GM19023 (cell line): ENCODE results near the gene FAHD1.
"Not testable (repeated sequence)": the region's sequence is repeated elsewhere in the genome, so short reads cannot be mapped to it uniquely, and the experiment has no call there.

Experiments
- ATAC-seq: cut with Tn5 transposase; IDR thresholded peaks from one replicate; pipeline ENCODE4 v1.9.1; 2021; ENCODE audit warnings: mild to moderate bottlenecking, moderate library complexity; ENCODE audit not compliant: unreplicated experiment

FAHD1 gene

DNA sequence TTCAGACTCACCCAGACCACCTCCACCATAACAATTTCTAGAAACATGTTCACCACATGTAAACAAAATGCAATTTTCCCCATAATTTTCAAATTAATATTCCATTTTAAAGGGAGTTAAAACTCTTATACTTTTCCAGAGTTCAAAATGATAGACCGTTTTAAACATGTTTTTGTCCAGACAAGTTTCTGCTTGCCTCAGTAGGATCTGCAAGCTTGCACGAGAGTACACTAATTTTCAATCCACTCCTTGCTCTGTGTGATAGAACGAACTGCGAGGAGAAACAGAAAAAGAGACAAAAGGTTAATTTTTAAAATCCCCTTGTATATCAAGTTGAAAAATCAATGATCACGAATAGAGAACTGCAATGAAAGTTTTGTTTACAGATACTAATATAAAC lies 7.1 kb downstream of the FAHD1 start:
- no peak for ATAC-seq

DNA sequence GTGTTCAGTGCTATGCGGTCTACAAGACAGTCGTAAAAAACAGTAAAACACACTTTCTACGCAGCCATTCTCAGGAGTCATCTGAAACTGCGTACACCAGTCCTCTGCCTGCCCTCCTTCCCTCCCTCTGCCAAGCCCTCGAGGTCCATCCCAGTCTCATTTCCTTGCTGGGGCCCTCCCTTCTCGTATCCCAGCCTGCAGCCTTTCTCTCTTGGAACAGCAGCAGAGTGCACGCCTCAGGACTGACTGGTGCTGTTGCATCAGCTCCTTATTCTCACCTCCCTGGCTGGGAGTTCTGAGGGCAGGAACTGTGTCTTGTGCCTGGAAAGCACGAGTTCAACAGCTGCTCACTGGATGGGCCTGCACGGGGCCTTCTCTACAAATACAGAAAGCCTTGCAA lies 12.5 kb downstream of the FAHD1 start:
- no peak for ATAC-seq

DNA sequence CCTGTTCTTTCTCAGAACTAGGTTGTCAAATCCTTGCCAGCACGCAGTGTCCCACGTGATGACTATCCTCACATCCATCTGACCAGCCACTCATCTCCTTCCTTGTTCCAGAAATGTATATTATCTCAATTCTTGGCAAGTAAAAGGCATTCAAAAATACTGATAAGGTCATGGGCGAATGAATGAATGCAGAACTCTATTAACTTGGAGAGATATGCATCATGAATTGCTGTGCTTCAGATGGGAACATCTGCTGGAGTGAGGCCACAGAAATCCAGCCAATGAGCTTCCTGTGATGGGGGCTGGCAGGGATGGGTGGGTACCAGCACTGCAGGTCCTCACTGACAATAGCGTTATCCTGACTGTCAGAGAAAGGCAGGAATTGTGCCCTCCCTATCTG lies 19.0 kb downstream of the FAHD1 start:
- ATAC-seq = no peak

DNA sequence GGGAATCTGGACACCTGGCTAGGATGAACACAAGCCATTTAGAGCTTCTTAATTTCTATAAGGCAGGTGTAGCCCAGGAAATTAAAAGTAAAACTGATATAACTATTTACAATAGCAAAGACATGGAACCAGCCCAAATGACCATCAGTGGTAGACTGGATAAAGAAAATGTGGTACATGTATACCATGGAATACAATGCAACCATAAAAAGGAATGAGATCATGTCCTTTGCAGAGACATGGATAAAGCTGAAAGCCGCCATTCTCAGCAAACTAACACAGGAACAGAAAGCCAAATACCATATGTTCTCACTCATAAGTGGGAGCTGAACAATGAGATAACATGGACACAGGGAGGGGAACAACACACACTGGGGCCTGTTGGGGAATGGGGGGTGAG lies 19.4 kb downstream of the FAHD1 start:
- no peak for ATAC-seq

DNA sequence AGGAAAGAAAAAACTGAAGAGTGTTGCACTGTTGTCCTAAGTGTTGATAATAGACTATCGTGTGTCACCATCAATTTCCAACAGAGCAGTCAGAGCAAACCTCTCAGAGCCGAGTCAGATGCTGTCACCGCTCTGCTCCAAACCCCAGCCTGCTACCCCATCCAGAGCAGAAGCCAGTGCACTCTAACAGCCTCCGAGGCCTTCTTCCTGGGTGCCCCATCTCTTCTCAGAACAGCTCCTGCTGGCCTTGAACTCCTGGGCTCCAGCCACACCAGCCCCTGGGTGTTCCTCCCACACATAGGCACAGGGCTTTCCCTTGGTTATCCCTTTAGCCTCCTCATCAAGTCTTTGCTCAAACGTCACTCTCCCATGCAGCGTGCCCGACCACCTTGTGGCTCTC lies 24.0 kb downstream of the FAHD1 start:
- no peak for ATAC-seq

DNA sequence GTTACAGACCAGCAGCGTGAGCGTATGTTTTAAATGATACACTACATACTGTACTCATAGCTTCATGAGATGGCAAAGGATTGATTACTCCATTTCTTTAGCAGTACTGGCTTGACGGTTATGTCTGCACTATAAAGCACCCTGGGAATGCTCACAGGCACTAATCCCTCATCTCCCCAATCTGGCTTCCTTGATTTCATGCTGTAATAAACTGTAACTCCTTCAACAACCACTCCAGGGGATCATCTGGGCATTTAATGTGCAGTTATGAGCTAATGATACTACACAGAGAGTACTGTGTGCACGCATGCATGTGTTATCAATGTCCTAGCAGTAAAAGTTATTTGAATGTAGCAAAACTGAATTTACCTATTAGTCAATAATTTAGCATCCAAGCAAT lies 24.8 kb downstream of the FAHD1 start:
- no peak for ATAC-seq

DNA sequence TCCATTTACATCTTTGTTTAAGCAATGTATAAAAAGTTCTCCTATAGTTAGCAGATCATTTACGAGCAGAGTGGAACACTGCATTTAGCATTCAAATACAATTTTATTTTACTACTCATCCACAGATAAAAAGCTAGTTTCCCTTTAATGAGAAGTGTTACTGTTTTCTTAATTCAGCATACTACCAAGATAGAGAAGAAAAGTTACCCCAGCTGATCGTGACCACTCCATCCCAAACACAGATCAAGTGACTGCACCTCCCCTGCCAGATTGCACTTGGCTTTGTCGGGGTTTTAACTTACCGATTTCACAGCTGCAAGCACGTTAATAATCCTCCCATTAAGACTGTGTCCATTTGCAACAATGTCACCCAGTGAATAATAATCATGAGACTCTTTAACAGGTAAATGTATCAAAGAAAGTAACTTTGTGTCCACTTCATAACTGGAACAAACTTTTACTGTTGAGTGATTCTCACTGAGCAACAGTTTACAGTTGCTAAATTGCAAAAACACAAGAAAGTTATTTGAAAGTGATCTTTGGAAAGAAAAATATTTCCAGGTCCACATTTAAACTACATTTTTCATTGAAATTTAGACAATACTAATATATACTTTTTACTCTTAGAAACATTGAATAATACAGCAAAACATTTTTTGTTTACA lies 30.6 kb downstream of the FAHD1 start:
- ATAC-seq = no peak

DNA sequence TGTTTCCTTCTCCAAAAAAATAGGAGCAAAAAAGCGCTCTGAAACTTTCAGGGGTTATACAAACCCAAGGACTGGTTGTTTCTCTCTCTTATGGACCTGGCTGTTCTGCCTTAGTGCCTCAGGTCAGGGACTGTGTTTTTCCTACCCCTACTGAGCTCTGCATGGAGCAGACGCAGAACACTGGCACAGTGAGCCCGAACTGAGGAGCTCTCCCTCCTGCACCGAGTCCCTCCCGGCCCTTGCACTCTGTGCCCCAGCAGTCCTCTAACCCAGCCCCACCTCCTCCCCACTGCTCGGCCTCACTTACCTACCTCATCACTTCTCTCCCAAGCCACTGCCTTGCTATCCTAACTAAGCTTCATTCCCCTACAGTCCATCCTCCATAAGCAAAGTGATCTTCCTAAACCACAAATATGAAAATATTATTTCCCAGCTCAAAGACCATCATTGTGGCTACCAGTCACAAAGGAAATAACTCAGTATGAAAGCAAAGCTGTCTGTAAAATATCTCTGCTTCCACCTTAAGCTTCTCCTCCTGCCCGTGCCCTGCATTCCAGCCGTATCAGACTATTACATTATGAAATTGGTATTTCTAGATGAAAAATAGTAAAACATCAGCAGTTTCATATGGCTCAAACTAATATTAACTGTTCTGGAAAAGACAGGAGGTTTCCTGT lies 31.3 kb downstream of the FAHD1 start:
- ATAC-seq = no peak

DNA sequence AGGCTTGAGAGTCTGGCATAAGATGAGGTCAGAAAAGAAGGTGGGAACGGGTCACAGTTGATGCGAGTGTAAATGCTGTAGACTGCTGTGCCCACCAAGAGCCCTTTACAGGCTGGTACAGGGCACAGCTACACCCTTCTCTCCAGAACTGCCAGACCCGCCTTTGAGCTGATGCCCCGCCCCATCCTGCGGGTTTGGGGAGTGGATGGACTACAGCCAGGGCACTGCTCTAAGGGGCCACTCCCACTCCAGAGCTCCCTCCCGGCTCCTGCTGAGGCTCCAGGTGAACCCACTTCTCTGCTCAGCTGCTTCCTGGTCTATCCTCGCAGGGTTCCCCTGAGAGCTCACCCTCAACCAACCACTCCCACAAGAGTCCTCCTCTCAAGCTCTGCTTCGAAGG lies 32.6 kb downstream of the FAHD1 start:
- ATAC-seq = no peak

DNA sequence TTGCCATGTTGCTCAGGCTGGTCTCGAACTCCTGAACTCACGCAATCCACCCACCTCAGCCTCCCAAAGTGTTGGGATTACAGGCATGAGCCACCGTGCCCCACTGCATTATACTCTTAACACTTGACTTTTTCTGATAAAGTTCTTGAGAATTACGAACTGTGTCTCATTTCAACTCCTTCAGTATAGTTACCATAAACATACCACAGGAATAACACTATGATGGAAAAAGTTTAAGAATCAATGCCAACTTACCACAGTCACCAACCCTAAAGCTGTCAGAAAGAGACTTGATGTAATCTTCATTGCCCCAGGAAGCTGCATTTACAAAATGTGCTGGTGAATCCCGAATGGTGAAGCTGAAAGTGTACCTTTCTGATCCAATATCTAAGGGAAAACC lies 34.7 kb downstream of the FAHD1 start:
- no peak for ATAC-seq

DNA sequence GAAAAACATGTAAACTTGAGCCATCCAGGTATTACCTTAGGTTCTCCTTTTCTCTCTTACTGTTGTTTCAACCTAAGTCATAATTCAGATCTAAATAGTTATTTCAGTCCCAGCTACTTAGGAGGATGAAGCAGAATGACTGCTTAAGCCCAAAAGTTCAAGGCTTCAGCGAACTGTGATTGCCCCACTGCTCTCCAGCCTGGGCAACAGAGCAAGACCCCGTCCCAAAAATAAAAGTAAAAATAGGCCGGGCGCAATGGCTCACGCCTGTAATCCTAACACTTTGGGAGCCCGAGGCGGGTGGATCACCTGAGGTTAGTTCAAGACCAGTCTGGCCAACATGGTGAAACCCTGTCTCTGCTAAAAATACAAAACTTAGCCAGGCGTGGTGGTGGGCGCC lies 35.4 kb downstream of the FAHD1 start:
- no peak for ATAC-seq

DNA sequence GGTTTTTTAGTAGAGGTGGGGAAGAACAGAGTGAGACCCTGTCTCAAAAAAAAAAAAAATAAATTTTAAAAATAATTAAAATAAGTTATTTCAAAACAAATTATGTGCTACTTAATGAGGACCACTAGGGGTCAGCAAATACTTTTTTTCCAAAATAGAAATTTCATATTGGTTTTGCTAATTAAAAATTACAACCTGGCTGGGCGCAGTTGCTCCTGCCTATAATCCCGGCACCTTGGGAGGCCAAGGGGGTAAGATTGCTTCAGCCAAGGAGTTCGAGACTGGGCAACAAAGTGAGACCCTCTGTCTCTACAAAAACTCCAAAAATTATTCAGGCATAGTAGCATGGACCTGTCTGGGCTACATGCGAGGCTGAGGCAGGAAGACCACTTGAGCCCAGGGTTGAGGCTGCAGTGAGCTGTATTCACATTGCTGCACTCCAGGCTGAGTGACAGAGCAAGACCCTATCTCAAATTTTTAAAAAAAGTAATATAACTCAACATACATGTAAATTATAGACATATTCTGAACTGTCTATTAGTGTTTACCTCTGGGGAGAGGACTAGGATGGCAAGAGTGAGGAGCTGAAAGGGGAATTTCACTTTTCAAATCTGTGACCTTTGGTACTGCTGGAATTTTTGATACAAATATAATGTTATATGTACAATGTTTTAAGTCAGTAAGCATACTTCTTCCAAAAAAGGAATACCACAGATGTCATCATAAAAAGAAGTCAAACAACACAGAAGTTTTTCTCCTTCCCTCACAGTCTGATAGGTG lies 36.9 kb downstream of the FAHD1 start:
- no peak for ATAC-seq

DNA sequence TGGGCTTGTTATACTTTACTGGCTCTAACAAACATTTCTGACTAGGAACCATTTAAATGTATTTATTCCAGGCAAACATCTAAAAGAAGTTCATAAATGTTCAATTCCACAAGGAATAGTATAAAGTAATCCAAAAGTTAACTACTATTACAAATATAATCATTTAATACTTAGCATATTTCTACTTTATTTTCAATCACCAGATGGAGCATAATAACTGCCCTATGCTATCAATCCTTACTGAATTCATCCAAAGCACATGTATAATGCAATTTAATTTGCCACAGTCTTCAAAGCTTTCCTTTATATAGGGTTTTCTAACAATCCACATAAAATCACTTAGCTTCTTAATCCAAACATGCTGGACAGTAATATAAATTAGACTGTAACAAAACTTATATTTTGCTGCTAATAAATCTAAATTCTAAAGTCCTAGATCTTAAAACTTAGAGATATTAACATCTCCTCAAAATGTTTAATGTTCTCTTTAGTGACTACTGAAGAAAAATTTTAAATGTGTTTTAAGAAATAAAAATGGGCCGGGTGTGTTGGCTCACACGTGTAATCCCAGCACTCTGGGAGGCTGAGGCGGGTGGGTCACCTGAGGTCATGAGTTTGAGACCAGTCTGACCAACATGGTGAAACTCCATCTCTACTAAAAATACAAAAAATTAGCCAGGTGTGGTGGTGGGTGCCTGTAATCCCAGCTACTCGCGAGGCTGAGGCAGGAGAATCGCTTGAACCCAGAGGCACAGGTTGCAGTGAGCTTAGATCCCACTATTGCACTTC lies 39.1 kb downstream of the FAHD1 start:
- no peak for ATAC-seq

DNA sequence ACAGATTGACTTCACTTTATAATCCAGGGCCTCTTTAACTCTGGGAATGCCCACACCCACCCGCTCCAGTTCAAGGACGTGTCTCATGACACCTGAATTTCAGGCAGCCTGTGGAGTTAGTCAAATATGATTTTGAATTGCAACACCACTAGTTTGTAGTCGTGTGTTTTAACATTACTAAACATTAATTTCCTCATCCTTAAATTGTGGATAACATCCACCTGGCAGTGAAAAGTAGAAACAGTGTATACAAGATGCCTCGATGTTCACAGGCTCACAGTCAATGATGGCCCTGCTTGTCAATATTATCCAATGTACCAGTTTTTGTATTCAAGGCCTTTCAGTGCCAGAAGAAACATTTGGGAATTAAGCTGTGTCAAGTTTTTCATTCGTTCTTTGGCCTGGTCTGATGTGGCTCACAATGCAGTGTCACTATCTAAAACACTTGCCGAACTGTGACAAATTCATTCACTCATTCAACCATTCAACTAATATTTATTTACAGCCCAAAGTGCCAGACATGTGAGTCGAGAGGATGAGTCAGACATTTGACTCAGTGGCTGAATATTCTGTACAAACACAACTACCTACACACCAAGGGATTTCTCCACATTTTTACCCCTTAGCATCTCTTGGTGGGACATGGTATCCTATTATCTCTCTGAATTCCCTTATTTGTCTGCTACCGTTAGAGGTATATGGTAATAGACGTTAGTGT lies 43.5 kb downstream of the FAHD1 start:
- ATAC-seq = no peak

DNA sequence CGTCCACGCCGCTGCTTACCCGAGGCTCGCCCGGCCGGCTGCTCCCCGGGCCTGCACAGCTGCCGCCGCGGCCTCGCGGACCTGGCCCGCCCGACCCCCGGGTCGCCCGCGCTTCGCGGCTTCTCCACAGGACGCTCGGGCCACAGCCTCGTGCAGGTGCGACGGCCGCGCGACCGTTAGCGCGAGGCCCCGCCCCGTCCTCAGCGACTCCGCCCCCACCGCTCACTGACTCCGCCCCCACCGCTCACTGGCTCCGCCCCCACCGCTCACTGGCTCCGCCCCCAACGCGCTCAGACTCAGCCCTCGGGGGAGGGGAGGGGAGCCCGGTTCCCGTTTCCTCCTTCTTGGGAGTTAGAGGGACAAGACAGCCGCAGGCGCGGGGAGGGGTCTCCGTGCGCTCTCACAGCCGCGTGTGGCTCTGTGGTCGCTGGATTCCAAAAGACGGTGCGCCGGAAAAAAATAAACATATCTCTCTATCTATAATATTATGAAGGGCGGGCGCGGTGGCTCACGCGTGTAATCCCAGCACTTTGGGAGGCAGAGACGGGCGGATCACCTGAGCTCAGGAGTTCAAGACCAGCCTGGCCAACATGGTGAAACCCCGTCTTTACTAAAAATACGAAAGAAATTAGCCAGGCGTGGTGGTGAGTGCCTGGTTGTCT lies 45.1 kb downstream of the FAHD1 start, which contains the start of gene MEIOB:
Gene MEIOB, minus strand, starts transcription at position 191 of the 662 bp plus-strand sequence. CDS start 3,989 bp downstream, outside the sequence.
- ATAC-seq = no peak

DNA sequence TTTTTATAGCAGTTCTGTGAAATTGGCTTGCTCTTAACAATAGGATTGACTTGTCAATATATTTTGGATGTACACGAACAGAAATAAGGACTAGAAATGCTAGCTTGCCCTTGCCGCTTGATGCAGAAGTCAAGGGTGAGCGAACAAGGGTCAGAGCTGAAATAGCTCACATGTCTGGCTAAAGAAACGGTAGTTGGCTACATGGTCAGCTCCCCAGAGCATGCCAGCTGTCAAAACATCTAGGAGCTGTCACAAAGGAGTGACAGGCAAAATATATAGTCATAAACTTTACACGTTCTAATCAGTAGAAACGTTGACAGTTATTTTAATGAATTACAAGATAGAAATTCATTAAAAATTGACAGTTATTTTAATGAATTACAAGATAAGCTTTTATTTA lies 47.8 kb downstream of the FAHD1 start:
- ATAC-seq = no peak

DNA sequence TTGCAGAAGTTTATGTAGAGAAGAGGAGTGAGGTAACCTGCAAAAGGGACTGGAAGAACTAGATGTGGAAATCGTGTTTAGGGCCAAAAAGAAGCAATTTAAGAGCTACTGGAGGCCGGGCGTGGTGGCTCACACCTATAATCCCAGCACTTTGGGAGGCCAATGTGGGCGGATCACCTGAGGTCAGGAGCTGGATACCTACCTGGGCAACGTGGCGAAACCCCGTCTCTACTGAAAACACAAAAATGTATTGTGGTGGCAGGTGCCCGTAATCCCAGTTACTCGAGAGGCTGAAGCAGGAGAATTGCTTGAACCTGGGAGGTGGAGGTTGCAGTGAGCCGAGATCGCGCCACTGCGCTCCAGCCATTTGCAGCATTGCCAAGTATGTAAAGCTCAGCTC lies 49.1 kb downstream of the FAHD1 start:
- not testable (repeated sequence) for ATAC-seq

DNA sequence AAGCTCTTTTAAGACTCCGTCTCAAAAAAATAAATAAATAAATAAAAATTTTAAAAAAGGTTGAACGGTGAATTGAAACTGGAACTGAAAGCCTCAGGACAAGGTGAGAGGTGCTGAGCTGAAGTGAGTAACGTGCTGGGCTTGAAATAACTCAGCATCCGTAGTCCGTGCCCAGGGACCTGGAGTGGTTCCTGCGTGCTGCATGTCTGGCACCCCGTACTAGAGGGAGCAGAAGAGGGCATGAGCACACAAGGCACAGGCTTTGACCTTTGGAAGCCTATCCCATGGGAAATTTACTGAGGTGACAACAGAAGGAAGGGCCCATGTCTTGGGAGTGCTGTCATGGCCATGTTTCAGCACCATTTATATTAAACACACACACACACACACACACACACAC lies 49.5 kb downstream of the FAHD1 start:
- no peak for ATAC-seq

DNA sequence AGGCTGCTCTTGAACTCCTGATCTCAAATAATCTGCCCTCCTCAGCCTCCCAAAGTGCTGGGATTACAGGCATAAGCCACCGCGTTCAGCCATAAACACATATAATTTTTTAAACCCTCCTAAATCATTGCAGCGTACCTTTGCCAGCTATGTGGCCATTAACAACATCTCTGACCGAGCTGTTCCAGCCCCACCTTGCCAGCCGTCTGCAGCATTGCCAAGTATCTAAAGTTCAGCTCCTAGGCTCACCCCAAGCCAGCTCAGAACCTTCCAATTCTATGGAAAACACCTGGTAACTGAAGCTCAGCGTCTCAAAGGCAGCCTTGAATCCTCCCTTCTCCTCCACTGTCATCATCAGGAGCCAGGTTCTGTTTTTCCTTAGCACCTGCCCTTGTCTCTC lies 50.1 kb downstream of the FAHD1 start:
- ATAC-seq = no peak

DNA sequence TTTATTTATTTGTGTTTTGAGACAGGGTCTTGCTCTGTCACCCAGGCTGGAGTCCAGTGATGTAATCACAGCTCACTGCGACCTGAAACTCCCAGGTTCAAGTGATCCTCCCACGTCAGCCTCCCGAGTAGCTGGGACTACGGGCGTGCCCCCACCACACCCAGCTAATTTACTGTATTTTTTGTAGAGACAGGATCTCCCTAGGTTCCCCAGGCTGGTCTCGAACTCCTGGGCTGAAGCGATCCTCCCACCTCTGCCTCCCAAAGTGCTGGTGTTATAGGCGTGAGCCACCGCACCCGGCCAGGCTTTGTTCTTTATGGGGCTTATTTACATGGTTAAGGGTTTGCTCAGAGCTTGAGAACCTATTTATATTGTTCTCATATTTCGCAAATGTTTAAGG lies 50.8 kb downstream of the FAHD1 start:
- no peak for ATAC-seq
